ENCODE data around the gene NLRP9.
A peak's percentile ranks its signal among the peaks of the same experiment; 100 is the strongest.

NLRP9 gene

GRCh38 chr19:55675661-55676354 is 62.4 kb downstream of the NLRP9 start:
- H3K4me3 ChIP-seq (replicated peaks; ENCODE audit: insufficient read depth, low read length) = peak overlapping the region; percentile 65
- H3K27ac ChIP-seq (replicated peaks) = peak overlapping the region; percentile 60
- no peak for DNase-seq (ENCODE audit: low read depth in 1 of 2, low spot score in 1 of 2)
- H3K27me3 ChIP-seq (ENCODE audit: insufficient read depth, poor library complexity, severe bottlenecking) = no peaks in the 10 kb centered on the region
- no peak for TF ChIP-seq GABPA (IDR thresholded peaks at IDR 0.05; ENCODE audit: low read depth)
- no peak for TF ChIP-seq REST (IDR thresholded peaks at IDR 0.05; ENCODE audit: insufficient replicate concordance, low read depth)
- TF ChIP-seq, protein P1, sequence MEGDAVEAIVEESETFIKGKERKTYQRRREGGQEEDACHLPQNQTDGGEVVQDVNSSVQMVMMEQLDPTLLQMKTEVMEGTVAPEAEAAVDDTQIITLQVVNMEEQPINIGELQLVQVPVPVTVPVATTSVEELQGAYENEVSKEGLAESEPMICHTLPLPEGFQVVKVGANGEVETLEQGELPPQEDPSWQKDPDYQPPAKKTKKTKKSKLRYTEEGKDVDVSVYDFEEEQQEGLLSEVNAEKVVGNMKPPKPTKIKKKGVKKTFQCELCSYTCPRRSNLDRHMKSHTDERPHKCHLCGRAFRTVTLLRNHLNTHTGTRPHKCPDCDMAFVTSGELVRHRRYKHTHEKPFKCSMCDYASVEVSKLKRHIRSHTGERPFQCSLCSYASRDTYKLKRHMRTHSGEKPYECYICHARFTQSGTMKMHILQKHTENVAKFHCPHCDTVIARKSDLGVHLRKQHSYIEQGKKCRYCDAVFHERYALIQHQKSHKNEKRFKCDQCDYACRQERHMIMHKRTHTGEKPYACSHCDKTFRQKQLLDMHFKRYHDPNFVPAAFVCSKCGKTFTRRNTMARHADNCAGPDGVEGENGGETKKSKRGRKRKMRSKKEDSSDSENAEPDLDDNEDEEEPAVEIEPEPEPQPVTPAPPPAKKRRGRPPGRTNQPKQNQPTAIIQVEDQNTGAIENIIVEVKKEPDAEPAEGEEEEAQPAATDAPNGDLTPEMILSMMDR (IDR thresholded peaks at IDR 0.05; ENCODE audit: insufficient read depth, low read length) = no peak
- TF ChIP-seq POLR2AphosphoS5 (IDR thresholded peaks at IDR 0.05; ENCODE audit: low read depth) = no peak
- no peak for TF ChIP-seq SPI1 (IDR thresholded peaks at IDR 0.05; ENCODE audit: borderline replicate concordance, low read depth)

DNA sequence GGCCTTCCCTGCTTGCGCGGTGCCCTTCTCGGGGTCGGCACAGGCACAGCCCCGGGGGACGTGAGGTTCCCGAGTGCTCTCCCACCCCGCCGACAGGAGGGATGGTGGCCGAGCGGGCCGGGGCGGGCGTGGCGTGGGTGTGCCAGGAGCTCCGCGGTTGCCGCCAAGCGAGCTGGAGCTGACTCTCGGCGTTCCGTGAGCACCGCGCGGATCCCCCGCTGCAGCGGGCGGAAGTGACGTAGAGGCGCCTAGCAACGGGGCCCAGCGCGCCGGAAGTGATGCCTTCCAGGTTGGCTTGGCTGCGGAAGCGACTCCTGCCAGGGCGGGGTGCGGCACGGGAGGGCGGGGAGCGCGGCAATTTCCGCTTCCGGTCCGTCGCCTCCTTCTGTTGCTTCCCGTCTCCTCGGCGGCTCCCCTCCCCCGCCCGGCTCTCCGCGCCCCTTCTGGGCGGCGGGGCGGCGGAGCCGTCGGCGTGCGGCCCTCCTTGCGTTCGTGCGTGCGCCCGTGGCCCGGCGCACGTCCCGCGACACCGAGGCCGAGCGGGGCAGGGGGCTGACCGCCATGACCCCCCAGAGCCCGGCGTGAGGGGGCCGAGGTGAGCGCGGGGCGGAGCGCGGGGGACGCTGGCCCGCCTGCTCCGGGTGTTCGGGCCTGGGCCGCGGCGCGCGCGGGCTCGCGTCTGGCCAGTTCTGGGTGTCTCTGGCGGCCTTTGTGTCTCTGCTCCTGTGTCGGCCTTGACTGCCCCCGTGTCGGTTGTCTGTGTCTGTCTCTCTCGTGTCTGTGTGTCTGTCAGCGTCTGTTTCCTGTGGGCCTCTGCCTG is 63.2 kb downstream of the NLRP9 start, which contains the start of gene EPN1:
Gene EPN1 (plus strand): TSS at position 386 of the 820 bp plus-strand sequence. CDS start 3,402 bp downstream, outside the sequence.
- no peaks in the 10 kb centered on the region for H3K27me3 ChIP-seq (ENCODE audit: insufficient read depth, poor library complexity, severe bottlenecking)
- H3K4me3 ChIP-seq (replicated peaks; ENCODE audit: insufficient read depth, low read length) = peak within 1 kb of the TSS; percentile 65
- peak; percentile 96 to 97 for DNase-seq (ENCODE audit: low read depth in 1 of 2, low spot score in 1 of 2)
- TF ChIP-seq GABPA (IDR thresholded peaks at IDR 0.05; ENCODE audit: low read depth) (peak; percentile 95), SPI1 (IDR thresholded peaks at IDR 0.05; ENCODE audit: borderline replicate concordance, low read depth) (peak; percentile 46; the same call in 1 of the 2 replicates), REST (IDR thresholded peaks at IDR 0.05; ENCODE audit: insufficient replicate concordance, low read depth) (no peak), POLR2AphosphoS5 (IDR thresholded peaks at IDR 0.05; ENCODE audit: low read depth) (peak; percentile 91)
- TF ChIP-seq, protein P1 (IDR thresholded peaks at IDR 0.05; ENCODE audit: insufficient read depth, low read length) = no peak
- peak within 1 kb of the TSS; percentile 69 for H3K27ac ChIP-seq (replicated peaks)

- Histone ChIP-seq H3K27ac (replicated peaks) (peak overlapping the region; percentile 69), H3K27me3 (ENCODE audit: insufficient read depth, poor library complexity, severe bottlenecking) (no peaks in the 10 kb centered on the region), H3K4me3 (replicated peaks; ENCODE audit: insufficient read depth, low read length) (peak overlapping the region; percentile 65)
- no peak for TF ChIP-seq GABPA (IDR thresholded peaks at IDR 0.05; ENCODE audit: low read depth)
- TF ChIP-seq, protein P1 (IDR thresholded peaks at IDR 0.05; ENCODE audit: insufficient read depth, low read length) = no peak
- no peak for TF ChIP-seq REST (IDR thresholded peaks at IDR 0.05; ENCODE audit: insufficient replicate concordance, low read depth)
- TF ChIP-seq SPI1 (IDR thresholded peaks at IDR 0.05; ENCODE audit: borderline replicate concordance, low read depth) = no peak
- TF ChIP-seq POLR2AphosphoS5 (IDR thresholded peaks at IDR 0.05; ENCODE audit: low read depth) = no peak
- DNase-seq (ENCODE audit: low read depth in 1 of 2, low spot score in 1 of 2) = no peak
Measured at GRCh38 chr19:55674459-55674840, 63.8 kb downstream of the NLRP9 start.

All from HL-60 (cell line).